Measurements from ENCODE around the gene C6orf136.

- TF ChIP-seq RFX7 (CRISPR knock-in tag; IDR thresholded peaks at IDR 0.05) (no peak), MCM2 (IDR thresholded peaks at IDR 0.05; ENCODE audit: low read depth) (no peak), HMGXB4 (CRISPR knock-in tag; IDR thresholded peaks at IDR 0.05) (no peak), SMARCA4 (IDR thresholded peaks at IDR 0.05) (no peak), ESRRA (IDR thresholded peaks at IDR 0.05; ENCODE audit: borderline replicate concordance, low read depth) (no peak), CREB1 (IDR thresholded peaks at IDR 0.05) (no peak), CREB1 (CRISPR knock-in tag; IDR thresholded peaks at IDR 0.05) (no peak), HSF4 (CRISPR knock-in tag; IDR thresholded peaks at IDR 0.05; ENCODE audit: borderline replicate concordance) (no peak), HMG20B (CRISPR knock-in tag; IDR thresholded peaks at IDR 0.05) (no peak), YY1 (IDR thresholded peaks at IDR 0.05; ENCODE audit: borderline replicate concordance in 1 of 3, control insufficient read depth in 1 of 3, extremely low read depth in 1 of 3, insufficient read depth in 3 of 3, insufficient read length in 1 of 3, insufficient replicate concordance in 2 of 3, low read depth in 1 of 3, low read length in 2 of 3) (no peak), ZNF384 (IDR thresholded peaks at IDR 0.05; ENCODE audit: low read depth, low read length) (no peak; the same call in 1 of the 2 replicates)
- TF ChIP-seq, protein P1, sequence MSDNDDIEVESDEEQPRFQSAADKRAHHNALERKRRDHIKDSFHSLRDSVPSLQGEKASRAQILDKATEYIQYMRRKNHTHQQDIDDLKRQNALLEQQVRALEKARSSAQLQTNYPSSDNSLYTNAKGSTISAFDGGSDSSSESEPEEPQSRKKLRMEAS (CRISPR knock-in tag; IDR thresholded peaks at IDR 0.05) = no peak
- TF ChIP-seq, protein P2, sequence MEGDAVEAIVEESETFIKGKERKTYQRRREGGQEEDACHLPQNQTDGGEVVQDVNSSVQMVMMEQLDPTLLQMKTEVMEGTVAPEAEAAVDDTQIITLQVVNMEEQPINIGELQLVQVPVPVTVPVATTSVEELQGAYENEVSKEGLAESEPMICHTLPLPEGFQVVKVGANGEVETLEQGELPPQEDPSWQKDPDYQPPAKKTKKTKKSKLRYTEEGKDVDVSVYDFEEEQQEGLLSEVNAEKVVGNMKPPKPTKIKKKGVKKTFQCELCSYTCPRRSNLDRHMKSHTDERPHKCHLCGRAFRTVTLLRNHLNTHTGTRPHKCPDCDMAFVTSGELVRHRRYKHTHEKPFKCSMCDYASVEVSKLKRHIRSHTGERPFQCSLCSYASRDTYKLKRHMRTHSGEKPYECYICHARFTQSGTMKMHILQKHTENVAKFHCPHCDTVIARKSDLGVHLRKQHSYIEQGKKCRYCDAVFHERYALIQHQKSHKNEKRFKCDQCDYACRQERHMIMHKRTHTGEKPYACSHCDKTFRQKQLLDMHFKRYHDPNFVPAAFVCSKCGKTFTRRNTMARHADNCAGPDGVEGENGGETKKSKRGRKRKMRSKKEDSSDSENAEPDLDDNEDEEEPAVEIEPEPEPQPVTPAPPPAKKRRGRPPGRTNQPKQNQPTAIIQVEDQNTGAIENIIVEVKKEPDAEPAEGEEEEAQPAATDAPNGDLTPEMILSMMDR (IDR thresholded peaks at IDR 0.05 in 2 of 3, conservative IDR thresholded peaks at IDR 0.05 in 1 of 3; ENCODE audit: insufficient read depth in 2 of 3, low read depth in 1 of 3, low read length in 3 of 3) = no peak
These were observed 47.9 kb upstream of the C6orf136 start for GRCh38 chr6:30598912-30599624.

Measured in K562 (cell line).